ENCODE measurements around the gene C2orf80. TPM values are rescaled to one million over a fixed set of nuclear protein-coding genes. Genes with fewer than 3 reads are reported as not detected.

The C2orf80 gene
- total RNA-seq: not detected in 2 replicates

GRCh38 chr2:208189810-208190503, at the start of gene C2orf80:
C2orf80 (minus strand) TSS chr2:208190030; CDS start chr2:208186986, 3,044 bp downstream.

GRCh38 chr2:208163489-208163888, 26.3 kb downstream of the C2orf80 start, which contains the start of gene CRYGA:
CRYGA (minus strand) TSS chr2:208163589; CDS start chr2:208163556, 33 bp downstream.

GRCh38 chr2:208146006-208146405, 43.8 kb downstream of the C2orf80 start, which contains the start of gene CRYGB:
CRYGB (minus strand) TSS chr2:208146158; CDS start chr2:208146120, 38 bp downstream.

GRCh38 chr2:208129744-208130711, 59.8 kb downstream of the C2orf80 start, which contains the start of gene CRYGC:
CRYGC (minus strand) TSS chr2:208129828; CDS start chr2:208129792, 36 bp downstream.

GRCh38 chr2:208124013-208124715, 65.7 kb downstream of the C2orf80 start, which contains the start of gene CRYGD:
CRYGD (minus strand) TSS chr2:208124524; CDS start chr2:208124473, 51 bp downstream.

Other genes starting within 250 kb of the C2orf80 start
- 10.4 and 12.8 TPM in 2 replicates for gene PLEKHM3, start 164.5 kb downstream of the C2orf80 start, total RNA-seq
- gene CRYGD, start 65.5 kb downstream of the C2orf80 start, total RNA-seq: not detected in 2 replicates
- gene CRYGC, start 60.2 kb downstream of the C2orf80 start, total RNA-seq: not detected in 2 replicates
- gene CRYGB, start 43.9 kb downstream of the C2orf80 start, total RNA-seq: not detected in 2 replicates
- not detected in 2 replicates for gene CRYGA, start 26.4 kb downstream of the C2orf80 start, total RNA-seq
- gene IDH1, start 65.0 kb upstream of the C2orf80 start, total RNA-seq: 73.5 and 88.3 TPM in 2 replicates
- 22.1 and 31.7 TPM in 2 replicates for gene PIKFYVE, start 76.2 kb upstream of the C2orf80 start, total RNA-seq
- gene PTH2R, start 216.8 kb upstream of the C2orf80 start, total RNA-seq: under 0.01 TPM in 2 replicates